H9 (cell line): Measurements from ENCODE around the gene TMEFF2. TPM values are rescaled to one million over a fixed set of nuclear protein-coding genes. Genes with fewer than 3 reads are reported as not detected.

ENCODE experiments used
- DNase-seq: peaks from one replicate; pipeline ENCODE4 v3.0.0-alpha.2; 2017
- H2AFZ ChIP-seq: one replicate; pipeline ENCODE4 v1.6.1; 2013; ENCODE audit warnings: mild to moderate bottlenecking, low read length, control low read depth, moderate library complexity
- H2AK5ac ChIP-seq: 2 replicates; pipeline ENCODE4 v1.6.1; 2013; ENCODE audit warnings: low read length, control low read depth, mixed read lengths; ENCODE audit not compliant: insufficient read length
- H2BK120ac ChIP-seq: one replicate; pipeline ENCODE4 v1.6.1; 2013; ENCODE audit warnings: low read depth, mild to moderate bottlenecking, low read length, control low read depth, inconsistent platforms; ENCODE audit not compliant: poor library complexity, severe bottlenecking
- H2BK12ac ChIP-seq: 2 replicates; pipeline ENCODE4 v1.6.1; 2013; ENCODE audit warnings: low read length, control low read depth, mixed read lengths, low read depth; ENCODE audit not compliant: insufficient read length
- H2BK15ac ChIP-seq: 2 replicates; pipeline ENCODE4 v1.6.1; 2013; ENCODE audit warnings: low read depth, low read length, control low read depth
- H2BK20ac ChIP-seq: one replicate; pipeline ENCODE4 v1.6.1; 2013; ENCODE audit warnings: low read depth, mild to moderate bottlenecking, low read length, control low read depth, inconsistent platforms; ENCODE audit not compliant: poor library complexity, severe bottlenecking
- H2BK5ac ChIP-seq: 2 replicates; pipeline ENCODE4 v1.6.1; 2013; ENCODE audit warnings: low read length, control low read depth, mixed read lengths; ENCODE audit not compliant: insufficient read length
- H3K14ac ChIP-seq: 2 replicates; pipeline ENCODE4 v1.6.1; 2013; ENCODE audit warnings: low read length, control low read depth; ENCODE audit not compliant: insufficient read depth
- H3K18ac ChIP-seq: 2 replicates; pipeline ENCODE4 v1.6.1; 2013; ENCODE audit warnings: low read depth, mild to moderate bottlenecking, mixed read lengths, low read length, control low read depth; ENCODE audit not compliant: insufficient read length
- H3K23ac ChIP-seq: 2 replicates; pipeline ENCODE4 v1.6.1; 2013; ENCODE audit warnings: low read length, control low read depth, mixed read lengths, low read depth; ENCODE audit not compliant: insufficient read length
- H3K23me2 ChIP-seq: 2 replicates; pipeline ENCODE4 v1.6.1; 2013; ENCODE audit warnings: low read depth, mild to moderate bottlenecking, mixed read lengths, low read length, control low read depth; ENCODE audit not compliant: insufficient read length, poor library complexity, severe bottlenecking
- H3K27ac ChIP-seq: 2 replicates; pipeline ENCODE4 v1.5.1; 2013; ENCODE audit warnings: low read length, control low read depth, mixed read lengths, low read depth; ENCODE audit not compliant: insufficient read length
- H3K27me3 ChIP-seq: 2 replicates; pipeline ENCODE4 v1.6.1; 2013; ENCODE audit warnings: low read length, control low read depth, inconsistent platforms; ENCODE audit not compliant: insufficient read depth
- H3K4ac ChIP-seq: 2 replicates; pipeline ENCODE4 v1.6.1; 2013; ENCODE audit warnings: low read depth, mild to moderate bottlenecking, control low read depth, inconsistent platforms, low read length, moderate library complexity
- H3K4me1 ChIP-seq: 2 replicates; pipeline ENCODE4 v1.6.1; 2013; ENCODE audit warnings: low read length, control low read depth, inconsistent platforms; ENCODE audit not compliant: insufficient read depth
- H3K4me2 ChIP-seq: 2 replicates; pipeline ENCODE4 v1.6.1; 2013; ENCODE audit warnings: low read length, control low read depth, mixed read lengths; ENCODE audit not compliant: insufficient read length, insufficient read depth
- H3K56ac ChIP-seq: 2 replicates; pipeline ENCODE4 v1.6.1; 2013; ENCODE audit warnings: low read depth, mild to moderate bottlenecking, mixed read lengths, low read length, control low read depth; ENCODE audit not compliant: insufficient read length
- H3K79me1 ChIP-seq: 2 replicates; pipeline ENCODE4 v1.6.1; 2013; ENCODE audit warnings: low read depth, mild to moderate bottlenecking, moderate library complexity, low read length, control low read depth, inconsistent platforms; ENCODE audit not compliant: insufficient read depth, poor library complexity, severe bottlenecking
- H3K79me2 ChIP-seq: 2 replicates; pipeline ENCODE4 v1.6.1; 2013; ENCODE audit warnings: low read length, control low read depth, inconsistent platforms; ENCODE audit not compliant: insufficient read depth
- H3K9ac ChIP-seq: 2 replicates; pipeline ENCODE4 v1.6.1; 2013; ENCODE audit warnings: low read length, control low read depth, mixed read lengths; ENCODE audit not compliant: insufficient read length; ENCODE audit errors: extremely low read depth
- H3K9me3 ChIP-seq: one replicate; pipeline ENCODE4 v1.6.1; 2013; ENCODE audit warnings: low read depth, low read length, inconsistent platforms; ENCODE audit not compliant: control insufficient read depth
- H3T11ph ChIP-seq: one replicate; pipeline ENCODE4 v1.6.1; 2013; ENCODE audit warnings: mild to moderate bottlenecking, low read length, control low read depth, inconsistent platforms
- H4K20me1 ChIP-seq: one replicate; pipeline ENCODE4 v1.6.1; 2013; ENCODE audit not compliant: control insufficient read depth, insufficient read length, insufficient read depth
- H4K5ac ChIP-seq: 2 replicates; pipeline ENCODE4 v1.6.1; 2013; ENCODE audit warnings: low read depth, mild to moderate bottlenecking, mixed read lengths, low read length, control low read depth; ENCODE audit not compliant: insufficient read length
- H4K8ac ChIP-seq: replicated peaks from 2 replicates; pipeline ENCODE4 v1.6.1; 2013; ENCODE audit warnings: low read length, control low read depth, mixed read lengths, low read depth; ENCODE audit not compliant: insufficient read length
- H4K91ac ChIP-seq: 2 replicates; pipeline ENCODE4 v1.6.1; 2013; ENCODE audit warnings: low read depth, mild to moderate bottlenecking, moderate library complexity, mixed read lengths, low read length, control low read depth; ENCODE audit not compliant: insufficient read length
- H3K27ac Mint-ChIP-seq, 3 experiments: 2 replicates in 2 of 3; 3 replicates in 1 of 3; pipeline ENCODE4 v1.8.0; 2020 to 2021; ENCODE audit warnings: mixed read lengths in 3 of 3, mild to moderate bottlenecking in 1 of 3, moderate library complexity in 1 of 3
- H3K27me3 Mint-ChIP-seq: 2 replicates; pipeline ENCODE4 v1.8.0; 2021; ENCODE audit warnings: low read depth, mild to moderate bottlenecking, moderate library complexity, mixed read lengths
- H3K36me3 Mint-ChIP-seq, 3 experiments: 2 replicates in 2 of 3; 3 replicates in 1 of 3; pipeline ENCODE4 v1.8.0; 2020 to 2021; ENCODE audit warnings: low read depth in 3 of 3, mixed read lengths in 3 of 3; ENCODE audit not compliant: insufficient read depth in 1 of 3
- H3K4me1 Mint-ChIP-seq, 2 experiments: 2 replicates each; pipeline ENCODE4 v1.8.0; 2020; ENCODE audit warnings: mixed read lengths in 2 of 2
- H3K4me3 Mint-ChIP-seq, 2 experiments: 2 replicates in 1 of 2; 3 replicates in 1 of 2; pipeline ENCODE4 v1.8.0; 2020 to 2021; ENCODE audit warnings: mild to moderate bottlenecking in 2 of 2, mixed read lengths in 2 of 2, moderate library complexity in 1 of 2
- H3K9me3 Mint-ChIP-seq, 2 experiments: 2 replicates in 1 of 2; 3 replicates in 1 of 2; pipeline ENCODE4 v1.8.0; 2020; ENCODE audit warnings: mild to moderate bottlenecking in 2 of 2, mixed read lengths in 2 of 2, moderate library complexity in 1 of 2
- WGBS: extraction: QIAGEN DNeasy Blood & Tissue Kit; methylation state at CpG from one replicate; pipeline ENCODE4 v1.1.7; 2013; ENCODE audit warnings: missing lambda C conversion rate, low lambda C conversion rate, mixed read lengths; ENCODE audit not compliant: insufficient read length; ENCODE audit errors: extremely low coverage; 5-methylcytosine and 5-hydroxymethylcytosine counted together
- total RNA-seq: library from RNA; stranded (reverse); gene quantifications from 2 replicates; pipeline ENCODE4 v1.2.1, GENCODE V29; 2021
- TF ChIP-seq, protein P1 (sequence below): fragments of 200-600 bp; sonication (generic); conservative IDR thresholded peaks from 3 replicates; pipeline ENCODE4 v1.8.0; 2021; ENCODE audit warnings: antibody characterized with exemption, mild to moderate bottlenecking

Gene TMEFF2
- total RNA-seq, 1 experiment from 2014 or later: 0.39 TPM

DNA sequence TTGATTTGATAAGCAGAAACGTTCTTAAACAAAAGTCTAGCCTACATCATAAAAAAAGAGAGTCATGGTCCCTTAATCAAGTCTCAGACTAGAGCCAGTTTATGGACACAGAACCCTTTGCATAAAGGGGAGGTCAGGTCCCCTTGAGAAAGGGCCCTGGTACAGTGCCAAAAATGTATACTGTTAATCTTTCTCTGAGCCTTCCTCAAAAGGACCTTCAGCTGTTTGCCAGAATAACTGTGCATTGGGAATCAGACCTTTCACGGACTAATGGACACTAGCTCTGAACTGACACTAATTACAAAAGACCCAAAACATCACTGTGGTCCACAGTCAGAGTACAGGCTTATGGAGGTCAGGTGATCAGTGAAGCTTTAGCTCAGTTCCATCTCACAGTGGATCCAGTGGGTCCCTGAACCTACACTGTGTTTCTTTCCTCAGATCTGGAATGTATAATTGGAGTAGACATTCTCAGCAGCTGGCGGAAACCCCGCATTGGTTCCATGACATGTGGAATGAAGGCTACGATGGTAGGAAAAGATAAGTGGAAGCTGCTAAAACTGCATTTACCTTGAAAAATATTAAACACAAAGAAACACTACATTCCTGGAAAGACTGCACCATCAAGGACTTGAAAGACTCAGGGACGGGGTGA is 151.4 kb downstream of the TMEFF2 start:
- Histone ChIP-seq H4K20me1 (no peaks in the 10 kb centered on the region), H3K56ac (no peak overlapping the region), H3K18ac (no peak overlapping the region), H3K4ac (no peak overlapping the region), H4K5ac (no peak overlapping the region), H3K23me2 (no peaks in the 10 kb centered on the region), H2BK20ac (no peak overlapping the region), H3K79me2 (no peaks in the 10 kb centered on the region), H2BK15ac (no peak overlapping the region), H3K79me1 (no peaks in the 10 kb centered on the region), H3K27ac (no peak overlapping the region), H2AFZ (no peak overlapping the region), H4K8ac (no peak overlapping the region), H2AK5ac (no peak overlapping the region), H4K91ac (no peak overlapping the region), H3K4me1 (no peaks in the 10 kb centered on the region), H2BK120ac (no peak overlapping the region), H2BK12ac (no peak overlapping the region), H3K9ac (no peak overlapping the region), H3K27me3 (no peaks in the 10 kb centered on the region), H2BK5ac (no peak overlapping the region), H3K23ac (no peak overlapping the region), H3K14ac (no peak overlapping the region), H3K4me2 (no peak overlapping the region), H3K9me3 (no peaks in the 10 kb centered on the region), H3T11ph (no peak overlapping the region)
- Mint-ChIP-seq H3K27me3 (no peaks in the 10 kb centered on the region), H3K9me3 (no peaks in the 10 kb centered on the region), H3K36me3 (no peaks in the 10 kb centered on the region), H3K27ac (no peak overlapping the region), H3K4me3 (no peak overlapping the region), H3K4me1 (no peaks in the 10 kb centered on the region)
- no CpG with 5 or more reads among the region's 6 CpGs for WGBS
- no peak for DNase-seq
- TF ChIP-seq, protein P1, sequence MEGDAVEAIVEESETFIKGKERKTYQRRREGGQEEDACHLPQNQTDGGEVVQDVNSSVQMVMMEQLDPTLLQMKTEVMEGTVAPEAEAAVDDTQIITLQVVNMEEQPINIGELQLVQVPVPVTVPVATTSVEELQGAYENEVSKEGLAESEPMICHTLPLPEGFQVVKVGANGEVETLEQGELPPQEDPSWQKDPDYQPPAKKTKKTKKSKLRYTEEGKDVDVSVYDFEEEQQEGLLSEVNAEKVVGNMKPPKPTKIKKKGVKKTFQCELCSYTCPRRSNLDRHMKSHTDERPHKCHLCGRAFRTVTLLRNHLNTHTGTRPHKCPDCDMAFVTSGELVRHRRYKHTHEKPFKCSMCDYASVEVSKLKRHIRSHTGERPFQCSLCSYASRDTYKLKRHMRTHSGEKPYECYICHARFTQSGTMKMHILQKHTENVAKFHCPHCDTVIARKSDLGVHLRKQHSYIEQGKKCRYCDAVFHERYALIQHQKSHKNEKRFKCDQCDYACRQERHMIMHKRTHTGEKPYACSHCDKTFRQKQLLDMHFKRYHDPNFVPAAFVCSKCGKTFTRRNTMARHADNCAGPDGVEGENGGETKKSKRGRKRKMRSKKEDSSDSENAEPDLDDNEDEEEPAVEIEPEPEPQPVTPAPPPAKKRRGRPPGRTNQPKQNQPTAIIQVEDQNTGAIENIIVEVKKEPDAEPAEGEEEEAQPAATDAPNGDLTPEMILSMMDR: no peak
